GM18907 (cell line): Measurements from ENCODE around the gene CTSD.
A peak's percentile ranks its signal among the peaks of the same experiment; 100 is the strongest.
"Not testable (repeated sequence)": the region's sequence is repeated elsewhere in the genome, so short reads cannot be mapped to it uniquely, and the experiment has no call there.

Experiments used
- ATAC-seq: cut with Tn5 transposase; IDR thresholded peaks from one replicate; pipeline ENCODE4 v1.9.1; 2021; ENCODE audit warnings: mild to moderate bottlenecking, moderate library complexity; ENCODE audit not compliant: unreplicated experiment

CTSD gene

DNA sequence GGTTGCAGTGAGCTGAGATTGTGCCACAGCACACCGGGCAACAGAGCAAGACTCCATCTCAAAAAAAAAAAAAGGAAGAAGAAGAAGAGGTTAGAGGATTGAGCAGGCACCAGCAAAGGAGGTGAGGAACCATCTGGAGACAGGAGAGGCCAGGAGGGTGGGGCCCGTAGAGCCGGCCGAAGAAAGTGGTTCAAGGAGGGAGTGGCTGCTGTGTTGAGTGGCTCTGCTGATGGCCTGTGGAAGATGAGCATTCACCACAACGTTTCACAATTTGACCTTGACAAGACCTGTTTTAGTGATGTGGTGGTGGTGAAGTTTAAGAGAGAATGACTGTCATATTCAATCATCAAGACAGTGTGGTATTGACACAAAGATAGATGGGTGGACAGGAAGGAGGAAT lies 6.8 kb upstream of the CTSD start:
- no peak for ATAC-seq

DNA sequence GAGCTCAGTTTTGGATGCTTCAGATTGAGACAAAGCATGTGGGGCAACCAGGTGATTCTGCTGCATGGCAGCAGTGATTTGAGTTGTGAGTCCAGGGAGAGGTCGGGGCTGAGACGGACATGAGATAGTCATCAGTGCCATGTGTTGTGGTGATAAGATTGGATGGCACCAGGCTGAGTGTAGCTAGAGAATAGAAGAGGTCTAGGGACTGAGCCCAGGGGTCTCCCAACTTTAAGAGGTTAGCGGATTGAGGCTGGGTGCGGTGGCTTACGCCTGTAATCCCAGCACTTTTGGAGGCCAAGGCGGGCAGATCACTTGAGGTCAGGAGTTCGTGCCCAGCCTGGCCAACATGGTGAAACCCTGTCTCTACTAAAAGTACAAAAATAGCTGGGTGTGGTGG lies 6.3 kb upstream of the CTSD start:
- no peak for ATAC-seq

DNA sequence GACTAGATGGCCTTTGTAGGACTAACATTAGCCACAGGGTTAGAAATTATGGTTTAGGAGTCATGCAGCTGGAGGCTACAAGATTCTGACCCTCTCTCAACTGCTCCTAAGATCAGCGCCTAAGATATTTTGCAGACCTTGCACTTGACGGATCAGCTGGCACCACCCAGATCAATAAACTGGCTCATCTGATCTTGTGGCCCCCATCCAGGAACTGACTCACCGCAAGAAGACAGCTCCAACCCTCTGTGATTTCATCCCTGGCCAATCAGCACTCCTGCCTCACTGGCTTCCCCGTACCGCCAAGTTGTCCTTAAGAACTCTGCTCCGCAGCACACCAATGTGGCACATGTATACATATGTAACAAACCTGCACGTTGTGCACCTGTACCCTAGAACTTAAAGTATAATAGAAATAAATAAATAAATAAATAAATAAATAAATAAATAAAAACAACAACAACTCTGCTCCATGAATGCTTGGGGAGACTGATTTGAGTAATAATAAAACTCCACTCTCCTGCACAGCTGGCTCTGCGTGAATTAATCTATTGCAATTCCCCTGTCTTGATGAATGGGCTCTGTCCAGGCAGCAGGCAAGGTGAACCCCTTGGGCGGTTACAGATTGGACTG lies 5.7 kb upstream of the CTSD start:
- not testable (repeated sequence) for ATAC-seq

DNA sequence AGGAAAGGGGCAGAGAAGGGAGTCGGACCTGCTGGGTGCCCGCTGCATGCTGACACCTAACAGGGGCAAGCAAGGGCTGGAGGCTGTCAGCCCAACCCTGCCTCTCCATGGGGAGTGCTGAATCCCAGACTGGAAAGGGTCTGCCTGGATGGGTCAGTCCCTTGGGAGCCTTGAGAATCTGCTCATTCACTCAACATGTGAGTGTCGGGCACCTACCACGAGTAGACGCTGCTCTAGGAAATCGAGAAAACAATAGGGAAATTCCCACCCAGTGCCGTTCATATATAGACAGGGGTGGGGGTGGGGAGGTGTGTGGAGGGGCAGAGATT lies 4.4 kb upstream of the CTSD start:
- no peak for ATAC-seq

DNA sequence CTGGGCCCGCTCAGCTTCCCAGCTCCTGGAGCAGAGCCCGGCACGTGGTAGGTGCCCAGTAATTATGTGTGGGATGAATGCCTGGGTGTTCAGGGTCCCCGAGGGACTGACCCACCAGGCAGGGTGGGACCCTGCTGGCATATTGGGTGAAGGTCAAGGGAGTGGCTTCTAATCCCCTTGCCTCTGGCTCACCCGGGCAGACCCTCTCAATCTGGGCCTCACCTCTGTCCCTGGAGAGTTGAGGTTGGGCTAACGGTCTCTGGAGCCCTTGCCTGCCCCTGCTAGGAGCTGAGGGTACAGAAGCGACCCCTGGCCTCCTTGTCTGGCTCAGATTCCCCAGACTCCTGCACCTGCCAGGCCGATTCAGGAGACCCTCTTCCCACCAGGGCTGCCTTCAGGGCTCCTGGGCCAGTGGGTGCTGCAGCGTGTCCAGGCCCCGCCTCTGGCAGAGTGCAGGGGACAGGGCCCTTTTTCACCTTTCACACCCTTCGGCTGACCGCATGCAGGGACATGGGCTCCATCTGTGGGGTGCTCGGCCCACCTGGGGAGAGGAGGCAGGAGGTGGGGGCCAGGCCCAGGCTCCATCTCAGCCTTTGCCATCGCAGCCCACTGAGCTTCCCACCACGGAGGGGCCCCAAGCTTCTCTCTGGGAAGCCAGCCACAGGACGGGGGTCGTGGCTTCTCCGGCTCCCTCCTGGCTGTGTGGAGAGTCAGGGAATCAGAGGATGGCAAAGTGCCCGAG lies 3.8 kb upstream of the CTSD start:
- ATAC-seq = no peak

DNA sequence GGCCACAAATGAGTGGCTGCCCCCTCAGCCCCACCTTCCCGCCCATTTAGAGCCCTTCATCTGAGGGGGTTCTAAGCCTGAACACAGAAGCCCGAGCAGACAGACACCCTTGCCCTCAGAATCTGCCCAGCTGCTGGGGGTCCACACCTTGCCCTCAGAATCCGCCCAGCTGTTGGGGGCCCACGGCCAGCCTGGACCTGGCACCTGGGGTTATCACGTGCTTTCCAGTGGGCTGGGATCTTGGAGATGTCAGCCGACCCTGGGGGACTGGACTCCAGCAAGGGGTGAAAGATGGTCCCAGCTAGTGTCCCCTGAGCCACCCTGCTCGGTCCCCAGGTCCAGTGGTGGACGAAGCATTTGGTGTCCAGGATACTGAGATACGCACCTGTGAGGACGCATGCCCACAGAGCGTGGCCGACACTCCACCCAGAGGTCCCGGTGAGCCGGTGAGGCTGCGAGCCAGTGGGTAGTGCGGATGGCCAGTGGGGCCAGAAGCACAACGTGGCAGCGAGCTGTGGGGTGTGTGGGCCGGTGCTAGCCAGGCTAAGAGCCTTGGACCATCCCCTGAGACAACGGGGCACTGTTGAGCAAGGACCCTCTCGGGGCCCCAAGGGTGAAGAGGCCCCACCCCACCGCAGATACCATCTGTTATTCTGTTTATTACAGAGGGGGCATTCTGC lies 3.1 kb upstream of the CTSD start:
- no peak for ATAC-seq

DNA sequence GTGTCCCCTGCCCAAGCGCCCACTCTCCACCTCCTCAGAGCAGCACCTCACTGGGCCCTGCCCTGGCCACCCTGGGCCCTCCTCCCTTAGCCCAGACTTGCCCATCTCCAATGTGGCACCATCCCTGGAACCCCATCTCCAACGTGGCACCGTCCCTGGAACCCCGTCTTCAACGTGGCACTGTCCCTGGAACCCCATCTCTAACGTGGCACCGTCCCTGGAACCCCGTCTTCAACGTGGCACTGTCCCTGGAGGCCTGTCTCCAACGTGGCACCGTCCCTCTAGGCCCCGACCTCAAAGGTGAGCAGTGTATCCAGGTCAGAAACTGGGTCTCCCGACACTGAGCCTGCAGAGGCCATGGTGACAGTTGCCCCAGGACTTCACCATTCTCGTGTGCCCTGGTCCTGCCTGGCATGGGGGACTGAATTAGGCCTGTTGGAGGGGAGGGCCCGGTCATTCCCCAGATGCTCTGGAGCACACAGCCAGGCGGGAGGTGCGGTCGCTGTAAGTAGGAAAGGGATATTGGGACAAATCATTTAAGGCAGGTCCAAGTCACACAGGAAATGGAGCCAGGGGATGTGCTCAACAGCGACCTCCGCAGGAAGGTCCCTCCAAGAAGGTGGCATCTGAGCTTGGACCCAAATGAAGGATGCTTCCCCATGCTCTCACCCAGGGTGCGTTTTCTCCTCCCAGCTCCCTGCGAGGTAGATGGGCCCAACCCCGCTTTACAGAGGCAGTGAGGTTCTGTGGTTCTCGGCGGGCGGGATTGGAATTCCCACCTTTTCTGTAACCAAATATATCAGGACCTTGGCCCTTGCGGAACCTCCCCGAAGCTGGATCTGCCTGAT lies 2.4 kb upstream of the CTSD start:
- ATAC-seq = no peak

DNA sequence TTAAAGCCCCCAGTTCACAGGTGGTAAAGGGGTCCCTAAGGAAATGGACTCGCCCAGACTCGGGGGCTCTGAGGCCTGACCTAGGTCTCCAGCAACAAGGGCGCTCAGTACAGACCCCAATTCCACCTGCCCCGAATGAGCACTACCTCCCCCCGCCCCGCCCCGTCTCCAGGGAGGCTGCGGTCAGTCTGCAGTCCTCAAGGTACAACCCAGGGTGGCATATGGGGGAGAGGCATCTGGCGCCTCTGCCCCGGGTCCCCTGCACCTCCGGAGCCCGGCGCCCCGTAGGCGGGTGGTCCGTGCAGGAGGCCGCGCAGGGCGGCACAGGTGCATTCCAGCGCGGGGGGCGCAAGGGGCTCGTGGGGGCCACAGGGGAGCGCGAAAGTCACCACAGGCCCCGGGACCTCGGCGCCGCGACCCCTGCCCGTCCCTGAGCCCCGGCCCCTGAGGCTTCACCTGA lies 361 bp downstream of the CTSD start:
- ATAC-seq = peak; percentile 12

DNA sequence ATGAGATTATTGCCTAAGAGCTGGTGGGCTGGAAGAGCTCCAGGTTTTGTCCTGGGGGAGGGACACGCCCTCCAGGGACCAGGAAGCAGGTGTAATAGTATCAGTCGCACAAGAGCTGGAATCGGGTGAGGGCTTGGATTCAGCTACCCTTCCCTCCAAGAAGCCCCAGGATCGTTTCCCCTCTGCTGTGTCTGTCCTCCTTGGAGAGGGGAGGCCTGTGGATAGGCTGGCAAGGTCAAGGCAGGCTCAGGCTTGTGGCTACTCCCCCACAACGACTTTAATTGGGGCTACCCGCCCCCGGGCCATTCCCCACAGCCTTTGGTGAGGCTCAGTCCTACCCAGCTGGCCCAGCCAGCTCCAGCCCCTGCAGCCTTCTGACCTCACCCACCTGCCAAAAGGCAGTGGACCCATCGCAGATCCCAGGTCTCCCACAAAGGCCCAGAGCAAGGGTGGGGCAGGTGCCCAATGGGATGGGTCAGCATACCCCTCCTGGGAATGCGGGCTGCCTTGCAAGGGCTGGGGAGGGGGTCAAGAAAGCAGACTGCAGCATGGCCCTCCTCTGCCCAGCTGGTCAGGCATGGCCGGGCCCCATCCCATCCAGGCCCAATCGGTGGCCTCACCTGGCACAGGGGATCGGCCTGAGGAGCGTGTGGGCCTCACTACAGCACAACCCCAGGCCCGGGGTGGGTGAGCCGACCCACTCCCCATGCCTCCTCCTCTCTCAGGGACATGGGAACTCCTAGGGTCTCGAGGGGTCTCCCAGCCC lies 1.0 kb downstream of the CTSD start:
- ATAC-seq = no peak

DNA sequence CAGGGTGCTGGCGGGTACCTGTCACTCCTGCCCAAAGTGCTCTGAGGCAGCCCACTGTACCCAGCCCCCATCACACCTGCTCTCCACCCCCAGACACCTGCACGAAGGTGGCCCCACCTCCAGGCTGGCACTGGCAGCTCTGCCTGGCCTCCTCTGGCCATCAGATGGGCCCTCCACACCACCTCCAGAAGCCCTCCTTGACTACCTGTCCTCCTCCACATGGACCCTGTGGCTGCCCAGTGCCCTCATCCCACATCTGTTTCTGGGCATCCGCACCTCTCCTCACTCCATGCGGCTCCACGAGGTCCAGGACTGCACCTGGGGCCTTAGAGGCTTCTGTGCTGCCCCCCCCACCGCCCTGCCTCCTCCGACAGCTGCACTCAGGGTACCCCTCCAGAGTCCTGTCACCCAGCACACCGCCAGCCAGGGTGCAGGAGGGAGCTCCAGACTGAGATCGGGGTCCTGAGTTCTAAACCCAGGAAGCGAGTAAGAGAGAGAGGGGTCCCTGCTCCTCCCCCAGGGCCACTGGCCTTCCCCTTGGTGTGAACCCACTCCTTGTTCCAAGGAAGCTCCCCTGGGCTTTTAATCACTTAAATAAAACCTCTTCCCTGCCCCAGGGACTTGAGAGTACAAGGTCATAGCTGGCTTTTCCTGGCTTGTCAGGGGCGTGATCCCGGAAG lies 1.7 kb downstream of the CTSD start:
- ATAC-seq = no peak

DNA sequence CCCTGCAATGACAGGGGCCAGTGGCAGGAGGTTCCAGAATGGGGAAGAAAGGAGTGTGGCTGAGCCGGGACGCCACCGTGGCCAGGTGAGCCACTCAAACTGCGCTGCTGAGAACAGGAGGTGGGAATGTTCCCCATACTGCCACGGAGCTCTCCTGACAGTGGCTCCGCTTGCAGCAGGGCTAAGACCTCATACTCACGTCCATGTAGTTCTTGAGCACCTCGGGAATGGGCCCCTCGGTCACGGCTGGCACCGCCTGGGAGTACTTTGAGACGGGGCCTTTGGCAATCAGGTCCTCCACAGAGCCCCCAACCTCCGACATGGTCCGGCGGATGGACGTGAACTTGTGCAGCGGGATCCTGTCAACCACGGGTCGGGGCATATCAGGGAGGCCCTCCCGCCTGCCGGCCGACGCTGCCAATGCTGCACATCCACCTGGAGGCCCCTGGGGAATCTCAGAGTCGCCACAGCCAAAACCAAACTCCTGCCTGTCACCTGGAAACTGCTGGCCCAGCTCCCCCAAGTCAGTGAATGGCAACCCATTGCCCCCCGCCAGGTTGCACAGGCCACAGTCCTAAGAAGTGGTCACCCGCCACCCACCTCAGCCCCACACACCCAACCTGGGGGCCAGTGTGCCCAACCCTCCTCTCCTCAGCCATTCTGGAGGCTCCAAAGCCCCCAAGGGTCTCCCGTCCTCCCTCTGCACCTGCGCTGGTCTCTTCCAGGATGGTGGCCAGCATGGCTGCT lies 2.4 kb downstream of the CTSD start:
- ATAC-seq = no peak

DNA sequence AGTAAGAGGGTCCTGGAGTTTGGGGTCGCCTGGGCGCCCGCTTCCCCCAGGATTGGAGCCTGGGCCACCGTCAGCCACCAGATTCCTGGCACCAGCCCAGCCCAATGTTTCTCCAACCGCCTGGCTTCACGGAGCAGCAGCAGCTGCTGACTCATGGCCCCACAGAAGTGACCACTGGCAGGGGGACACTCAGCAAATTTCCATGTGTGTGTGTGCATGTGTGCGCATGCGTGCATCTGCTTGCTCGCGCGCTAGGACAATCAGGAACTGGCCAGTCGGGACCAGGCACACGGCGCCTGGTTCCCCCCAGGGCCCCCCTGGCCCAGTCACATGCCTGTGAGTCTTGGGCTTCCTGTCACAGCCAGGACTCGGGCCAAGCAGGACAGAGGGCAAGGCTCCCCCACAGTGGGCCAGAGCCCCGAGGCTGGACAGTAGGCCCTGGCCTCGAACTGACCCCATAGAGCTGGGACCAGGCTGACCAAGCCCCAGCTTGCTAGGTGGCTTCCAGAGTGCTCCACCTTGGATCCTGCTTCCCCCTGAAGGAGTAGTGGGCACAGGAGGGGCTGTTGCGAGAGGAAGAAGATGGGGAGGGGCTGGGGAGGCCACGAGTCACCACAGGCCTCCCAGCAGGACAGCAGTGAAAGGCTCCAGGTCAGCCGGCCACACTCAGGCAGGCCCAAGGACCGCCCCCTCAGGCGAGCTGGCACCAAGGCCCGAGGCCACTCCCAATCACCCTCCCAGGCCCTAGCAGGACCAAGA lies 3.2 kb downstream of the CTSD start:
- ATAC-seq = no peak

DNA sequence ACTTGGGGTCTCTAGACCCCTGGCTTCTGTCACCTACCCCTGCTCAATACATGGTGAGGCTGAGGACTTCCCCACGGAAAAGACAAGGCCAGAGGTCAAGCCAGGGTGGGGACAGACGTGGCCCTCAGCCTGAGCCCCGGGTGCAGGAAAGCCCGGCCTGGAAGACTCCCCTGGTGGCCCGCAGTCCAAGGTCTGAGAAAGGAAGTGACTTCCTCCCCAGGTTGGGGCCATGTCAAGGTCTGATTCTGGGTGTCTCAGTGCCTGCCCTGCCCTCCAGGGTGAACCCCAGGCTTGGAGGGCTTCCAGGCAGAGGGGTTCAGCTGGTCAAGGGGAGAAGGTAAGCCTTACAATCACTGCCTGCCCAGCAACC lies 3.9 kb downstream of the CTSD start:
- ATAC-seq = no peak

DNA sequence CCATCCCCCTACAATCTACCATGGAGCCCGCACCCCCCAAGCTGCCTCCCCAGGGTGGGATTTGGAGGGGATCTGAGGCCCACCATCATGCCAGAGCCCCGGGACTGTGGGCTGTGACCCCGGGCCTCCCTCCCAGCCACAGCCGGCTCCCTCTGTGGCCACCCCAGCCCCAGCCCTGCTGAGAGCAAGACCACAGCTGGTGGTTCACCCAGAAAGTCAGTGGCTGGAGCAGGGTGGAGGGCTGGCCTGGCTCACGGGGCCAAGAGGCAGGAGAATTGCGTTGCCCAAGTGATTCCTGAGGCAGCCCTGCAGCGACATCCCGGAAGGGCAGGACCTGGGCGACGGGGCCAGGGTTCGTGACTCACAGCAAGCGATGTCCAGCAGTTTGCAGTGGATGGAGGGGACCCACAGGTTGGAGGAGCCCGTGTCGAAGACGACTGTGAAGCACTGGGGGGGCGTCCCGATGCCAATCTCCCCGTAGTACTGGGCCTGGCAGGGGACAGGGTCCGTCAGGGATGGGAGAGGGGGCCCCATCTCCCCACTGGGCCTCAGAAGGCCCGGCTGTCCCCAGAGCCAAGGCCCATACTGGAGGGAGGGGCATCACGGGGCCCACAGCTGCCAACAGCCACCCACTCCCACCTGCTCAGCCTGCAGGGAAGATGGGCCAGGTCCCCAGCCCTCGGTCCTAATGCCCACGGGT lies 4.4 kb downstream of the CTSD start:
- ATAC-seq = no peak

DNA sequence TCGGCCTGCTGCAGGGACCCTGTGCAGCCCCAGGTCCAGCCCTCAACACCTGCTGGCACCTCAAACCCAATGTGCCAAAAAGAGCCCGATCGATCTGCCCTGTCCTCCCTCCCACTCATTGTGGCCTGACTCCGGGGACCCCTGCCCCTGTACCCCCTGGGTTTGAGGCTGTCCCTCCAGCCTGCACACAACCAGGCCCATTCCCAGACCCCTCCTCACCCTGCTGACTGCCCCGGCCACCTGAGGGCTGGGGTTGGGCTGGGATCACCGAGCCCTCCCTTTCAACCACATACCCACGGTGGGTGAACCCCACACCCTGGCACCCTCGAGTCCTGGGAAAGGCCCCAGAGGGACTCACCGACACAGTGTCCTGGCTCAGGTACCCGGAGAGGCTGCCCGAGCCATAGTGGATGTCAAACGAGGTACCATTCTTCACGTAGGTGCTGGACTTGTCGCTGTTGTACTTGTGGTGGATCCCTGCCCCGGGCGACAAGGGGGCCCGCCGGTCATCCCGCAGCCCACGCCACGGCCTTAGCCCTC lies 5.0 kb downstream of the CTSD start:
- no peak for ATAC-seq

DNA sequence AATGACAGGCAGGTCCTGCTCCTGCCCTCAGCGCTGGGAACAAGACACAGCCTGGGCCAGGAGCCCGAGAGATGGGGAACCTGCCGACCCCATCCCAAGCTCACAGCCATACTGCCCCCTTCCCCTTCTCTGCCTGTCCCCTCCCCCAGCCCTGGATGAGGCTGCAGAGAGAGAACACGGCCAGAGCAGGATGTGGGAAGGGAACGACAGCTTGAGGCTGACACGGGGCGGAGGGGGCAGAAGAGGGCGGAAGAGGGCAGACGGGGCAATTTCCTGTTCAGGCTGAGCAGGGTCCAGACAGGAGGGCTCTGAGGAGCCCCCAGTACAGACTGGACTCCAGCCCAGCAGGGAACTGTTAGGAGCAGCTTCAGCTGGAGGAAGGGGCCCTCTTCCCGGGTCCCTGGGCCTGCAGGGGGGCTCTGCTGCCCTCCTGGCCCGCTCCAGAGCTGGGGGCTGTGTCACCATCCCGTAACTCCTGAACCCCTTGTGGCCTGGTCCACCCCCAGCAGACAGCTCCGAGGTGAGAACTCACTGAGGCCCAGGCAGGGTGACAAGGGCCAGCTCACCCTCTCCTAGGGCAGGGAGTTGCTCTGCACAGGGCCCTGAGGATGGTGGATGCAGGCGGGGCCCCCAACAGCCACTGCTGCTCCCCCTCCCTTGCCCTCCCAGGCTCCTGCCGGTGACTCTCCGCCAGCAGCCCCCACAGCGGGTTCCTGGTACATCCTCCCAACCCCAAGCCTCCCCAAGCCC lies 5.7 kb downstream of the CTSD start:
- ATAC-seq = no peak
